IMR-90 (cell line): ENCODE results near the gene TOE1.

Source experiments
- BHLHE40 ChIP-seq: fragments of 150-350 bp; IDR thresholded peaks from 2 replicates; pipeline ENCODE4 v1.6.1; 2016; ENCODE audit warnings: mild to moderate bottlenecking, low read depth, low read length
- MAFK ChIP-seq: IDR thresholded peaks from 2 replicates; pipeline ENCODE4 v1.6.1; 2012; ENCODE audit warnings: low read depth, low read length, improper control_type of control experiment
- MAZ ChIP-seq: IDR thresholded peaks from 2 replicates; pipeline ENCODE4 v1.6.1; 2012; ENCODE audit warnings: low read depth, mild to moderate bottlenecking, low read length, improper control_type of control experiment, moderate library complexity, borderline replicate concordance
- POLR2A ChIP-seq: IDR thresholded peaks from 2 replicates; pipeline ENCODE4 v1.6.1; 2012; ENCODE audit warnings: mild to moderate bottlenecking, low read depth, low read length
- RAD21 ChIP-seq: IDR thresholded peaks from 2 replicates; pipeline ENCODE4 v1.6.1; 2012; ENCODE audit warnings: low read length, improper control_type of control experiment
- RCOR1 ChIP-seq: IDR thresholded peaks from 2 replicates; pipeline ENCODE4 v1.6.1; 2012; ENCODE audit warnings: mild to moderate bottlenecking, low read length, improper control_type of control experiment; ENCODE audit not compliant: insufficient replicate concordance
- SMC3 ChIP-seq: fragments of 150-350 bp; IDR thresholded peaks from 2 replicates; pipeline ENCODE4 v1.6.1; 2016; ENCODE audit warnings: low read depth, mild to moderate bottlenecking, antibody characterized with exemption, low read length, moderate library complexity
- TF ChIP-seq, protein P1 (sequence below): conservative IDR thresholded peaks from 2 replicates; pipeline ENCODE4 v1.5.1; 2012; ENCODE audit warnings: mild to moderate bottlenecking, low read depth, low read length, improper control_type of control experiment
- TF ChIP-seq, protein P2 (sequence below): fragments of 150-350 bp; IDR thresholded peaks from 2 replicates; pipeline ENCODE4 v1.6.1; 2017; ENCODE audit warnings: mild to moderate bottlenecking, antibody characterized with exemption, low read length, low read depth

DNA sequence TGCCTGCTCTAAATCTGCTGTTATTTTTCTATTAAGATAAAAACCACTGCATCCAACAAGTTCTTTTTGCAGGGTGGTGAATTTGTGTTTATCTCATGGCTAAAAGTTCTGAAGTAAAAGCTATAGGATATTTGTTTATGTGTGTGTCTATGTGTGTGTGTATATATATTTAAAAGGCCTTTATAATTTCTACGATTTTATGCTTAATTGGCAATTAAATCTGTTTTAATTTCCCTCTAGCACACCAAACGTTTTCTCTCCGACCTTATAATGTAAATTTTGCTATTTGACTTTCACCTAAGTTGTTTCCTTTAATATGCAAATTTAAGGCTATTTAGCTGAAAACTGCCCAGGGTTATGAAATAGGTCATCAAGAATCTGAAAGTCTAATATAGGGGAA is 33.1 kb upstream of the TOE1 start:
- TF ChIP-seq, protein P1, sequence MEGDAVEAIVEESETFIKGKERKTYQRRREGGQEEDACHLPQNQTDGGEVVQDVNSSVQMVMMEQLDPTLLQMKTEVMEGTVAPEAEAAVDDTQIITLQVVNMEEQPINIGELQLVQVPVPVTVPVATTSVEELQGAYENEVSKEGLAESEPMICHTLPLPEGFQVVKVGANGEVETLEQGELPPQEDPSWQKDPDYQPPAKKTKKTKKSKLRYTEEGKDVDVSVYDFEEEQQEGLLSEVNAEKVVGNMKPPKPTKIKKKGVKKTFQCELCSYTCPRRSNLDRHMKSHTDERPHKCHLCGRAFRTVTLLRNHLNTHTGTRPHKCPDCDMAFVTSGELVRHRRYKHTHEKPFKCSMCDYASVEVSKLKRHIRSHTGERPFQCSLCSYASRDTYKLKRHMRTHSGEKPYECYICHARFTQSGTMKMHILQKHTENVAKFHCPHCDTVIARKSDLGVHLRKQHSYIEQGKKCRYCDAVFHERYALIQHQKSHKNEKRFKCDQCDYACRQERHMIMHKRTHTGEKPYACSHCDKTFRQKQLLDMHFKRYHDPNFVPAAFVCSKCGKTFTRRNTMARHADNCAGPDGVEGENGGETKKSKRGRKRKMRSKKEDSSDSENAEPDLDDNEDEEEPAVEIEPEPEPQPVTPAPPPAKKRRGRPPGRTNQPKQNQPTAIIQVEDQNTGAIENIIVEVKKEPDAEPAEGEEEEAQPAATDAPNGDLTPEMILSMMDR = no peak
- TF ChIP-seq RAD21 = no peak
- TF ChIP-seq POLR2A = no peak
- TF ChIP-seq SMC3 = no peak
- TF ChIP-seq RCOR1 = no peak
- no peak for TF ChIP-seq MAFK
- TF ChIP-seq MAZ = no peak
- TF ChIP-seq, protein P2, sequence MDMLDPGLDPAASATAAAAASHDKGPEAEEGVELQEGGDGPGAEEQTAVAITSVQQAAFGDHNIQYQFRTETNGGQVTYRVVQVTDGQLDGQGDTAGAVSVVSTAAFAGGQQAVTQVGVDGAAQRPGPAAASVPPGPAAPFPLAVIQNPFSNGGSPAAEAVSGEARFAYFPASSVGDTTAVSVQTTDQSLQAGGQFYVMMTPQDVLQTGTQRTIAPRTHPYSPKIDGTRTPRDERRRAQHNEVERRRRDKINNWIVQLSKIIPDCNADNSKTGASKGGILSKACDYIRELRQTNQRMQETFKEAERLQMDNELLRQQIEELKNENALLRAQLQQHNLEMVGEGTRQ = no peak
- TF ChIP-seq BHLHE40 = no peak
